ENCODE measurements around the gene ADAM22. TPM values are rescaled to one million over a fixed set of nuclear protein-coding genes. Genes with fewer than 3 reads are reported as not detected.

The ADAM22 gene
- polyA plus RNA-seq, 2 of the 4 experiments (the other 2 are of a cell fraction) = 0.53 to 0.59 TPM

GRCh38 chr7:88090240-88090639, 156.2 kb downstream of the ADAM22 start:
- Histone ChIP-seq H3K9me3 (no peaks in the 10 kb centered on the region), H3K4me1 (no peaks in the 10 kb centered on the region), H3K27ac (no peak overlapping the region), H3K4me2 (no peak overlapping the region), H3K4me3 (no peak overlapping the region)
- FAIRE-seq = no peak
- ATAC-seq = no peak
- POLR2A ChIA-PET = no interaction called here
- CTCF ChIA-PET = interaction anchor here (0.9 kb wide), 2 partner anchors 21 to 71 kb away, joined by 3 read pairs; no protein-coding TSS in a partner anchor
- no peak for TF ChIP-seq RNF2 (IDR thresholded peaks at IDR 0.05; ENCODE audit: borderline replicate concordance, low read depth)
- peak; percentile 58; the same call in 1 of the 2 replicates for TF ChIP-seq NFE2L2 (conservative IDR thresholded peaks at IDR 0.05; ENCODE audit: low read length)
- DNase-seq (ENCODE audit: low read depth in 1 of 2, low spot score in 1 of 2) = no peak
- 0% methylated on average over 1 of the region's 1 CpG for WGBS (ENCODE audit: missing lambda C conversion rate)

GRCh38 chr7:88090671-88091070, 156.6 kb downstream of the ADAM22 start:
- Histone ChIP-seq H3K4me1 (no peaks in the 10 kb centered on the region), H3K9me3 (no peaks in the 10 kb centered on the region), H3K4me2 (no peak overlapping the region), H3K27ac (no peak overlapping the region), H3K4me3 (no peak overlapping the region)
- ATAC-seq (no peak), FAIRE-seq (no peak), DNase-seq (ENCODE audit: low read depth in 1 of 2, low spot score in 1 of 2) (no peak)
- ChIA-PET POLR2A (no interaction called here), CTCF (interaction anchor here (0.9 kb wide), 2 partner anchors 21 to 71 kb away, joined by 3 read pairs; no protein-coding TSS in a partner anchor)
- 5% methylated on average over 2 of the region's 2 CpGs for WGBS (ENCODE audit: missing lambda C conversion rate)
- TF ChIP-seq HMGXB4 (CRISPR knock-in tag; IDR thresholded peaks at IDR 0.05; ENCODE audit: borderline replicate concordance) (no peak), CTCF (IDR thresholded peaks at IDR 0.05) (no peak), CEBPB (IDR thresholded peaks at IDR 0.05) (no peak), RARB (CRISPR knock-in tag; IDR thresholded peaks at IDR 0.05) (no peak), POLR2AphosphoS2 (conservative IDR thresholded peaks at IDR 0.05; ENCODE audit: low read length) (no peak), CHD2 (IDR thresholded peaks at IDR 0.05; ENCODE audit: low read length, partially characterized antibody) (no peak), HOXA7 (CRISPR knock-in tag; IDR thresholded peaks at IDR 0.05) (no peak), KDM1A (IDR thresholded peaks at IDR 0.05; ENCODE audit: low read depth) (no peak), NPAS2 (CRISPR knock-in tag; IDR thresholded peaks at IDR 0.05; ENCODE audit: borderline replicate concordance) (no peak), MAZ (IDR thresholded peaks at IDR 0.05; ENCODE audit: borderline replicate concordance, low read depth, low read length) (no peak), FOSL2 (IDR thresholded peaks at IDR 0.05) (no peak), FOSL2 (CRISPR knock-in tag; IDR thresholded peaks at IDR 0.05) (no peak), RFX5 (IDR thresholded peaks at IDR 0.05) (no peak), HOXB5 (CRISPR knock-in tag; IDR thresholded peaks at IDR 0.05) (no peak), RNF2 (IDR thresholded peaks at IDR 0.05; ENCODE audit: borderline replicate concordance, low read depth) (no peak), ZNF302 (CRISPR knock-in tag; IDR thresholded peaks at IDR 0.05) (no peak), BCL3 (IDR thresholded peaks at IDR 0.05) (no peak), HEYL (CRISPR knock-in tag; IDR thresholded peaks at IDR 0.05) (no peak)

Data from A549 (cell line).